ENCODE data around the gene SPSB1.

The SPSB1 gene

DNA sequence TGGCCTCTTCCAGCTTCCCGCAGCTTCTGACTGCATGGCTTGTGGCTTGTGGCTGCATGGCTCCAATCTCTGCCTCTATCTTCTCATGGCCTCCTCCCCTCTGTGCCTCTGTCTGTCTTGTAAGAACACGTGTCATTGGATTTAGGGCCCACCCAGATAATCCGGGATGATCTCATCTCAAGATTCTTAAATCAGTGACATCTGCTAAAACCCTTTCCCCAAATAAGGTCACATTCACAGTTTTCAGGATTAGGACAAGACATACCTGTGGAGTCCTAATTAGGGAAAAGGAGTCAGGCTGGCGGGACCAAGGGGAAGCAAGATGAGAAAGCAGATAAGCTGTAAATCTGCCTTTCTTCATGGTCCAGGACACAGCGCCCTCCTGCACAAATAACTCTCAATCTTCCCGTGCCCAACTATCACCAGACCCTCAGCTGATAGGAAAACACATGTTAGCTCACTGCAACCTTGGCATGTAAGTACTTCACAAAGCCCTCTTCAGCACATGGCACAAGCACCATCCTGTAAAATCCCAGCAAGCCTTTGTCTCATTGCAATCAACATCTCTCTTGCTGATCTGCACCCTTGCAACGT, 82.2 kb downstream of the SPSB1 start:
- TF ChIP-seq, protein P1, sequence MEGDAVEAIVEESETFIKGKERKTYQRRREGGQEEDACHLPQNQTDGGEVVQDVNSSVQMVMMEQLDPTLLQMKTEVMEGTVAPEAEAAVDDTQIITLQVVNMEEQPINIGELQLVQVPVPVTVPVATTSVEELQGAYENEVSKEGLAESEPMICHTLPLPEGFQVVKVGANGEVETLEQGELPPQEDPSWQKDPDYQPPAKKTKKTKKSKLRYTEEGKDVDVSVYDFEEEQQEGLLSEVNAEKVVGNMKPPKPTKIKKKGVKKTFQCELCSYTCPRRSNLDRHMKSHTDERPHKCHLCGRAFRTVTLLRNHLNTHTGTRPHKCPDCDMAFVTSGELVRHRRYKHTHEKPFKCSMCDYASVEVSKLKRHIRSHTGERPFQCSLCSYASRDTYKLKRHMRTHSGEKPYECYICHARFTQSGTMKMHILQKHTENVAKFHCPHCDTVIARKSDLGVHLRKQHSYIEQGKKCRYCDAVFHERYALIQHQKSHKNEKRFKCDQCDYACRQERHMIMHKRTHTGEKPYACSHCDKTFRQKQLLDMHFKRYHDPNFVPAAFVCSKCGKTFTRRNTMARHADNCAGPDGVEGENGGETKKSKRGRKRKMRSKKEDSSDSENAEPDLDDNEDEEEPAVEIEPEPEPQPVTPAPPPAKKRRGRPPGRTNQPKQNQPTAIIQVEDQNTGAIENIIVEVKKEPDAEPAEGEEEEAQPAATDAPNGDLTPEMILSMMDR (IDR thresholded peaks at IDR 0.05; ENCODE audit: low read depth, low read length) = no peak
- no peak for DNase-seq (ENCODE audit: low read depth, low spot score)
- in situ Hi-C loops (cut with HindIII; ENCODE audit: low sequenced_read_pairs) = no loop called here
- H3K4me3 ChIP-seq (ENCODE audit: low read depth, low read length) = no peak overlapping the region

DNA sequence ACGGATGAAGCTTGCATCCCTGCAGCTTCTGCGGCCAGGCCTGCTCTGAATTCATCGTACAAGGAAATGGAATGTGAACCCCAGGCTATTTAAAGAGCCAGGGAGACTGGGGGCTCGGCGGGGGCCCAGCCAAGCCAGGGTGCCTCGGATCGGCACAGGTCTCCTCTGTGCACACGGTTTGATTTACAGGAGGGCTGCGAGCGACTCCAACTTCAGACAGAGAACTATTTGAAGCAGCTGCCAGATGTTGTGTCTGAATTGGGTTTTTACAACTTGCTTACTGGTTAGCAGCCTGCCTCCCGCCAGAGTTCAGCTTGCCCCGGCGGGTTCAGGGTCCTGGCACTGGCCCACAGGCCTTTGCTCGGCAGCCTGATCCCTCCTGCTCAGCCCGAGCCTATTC, 83.2 kb downstream of the SPSB1 start:
- in situ Hi-C loops (cut with HindIII; ENCODE audit: low sequenced_read_pairs) = no loop called here
- TF ChIP-seq, protein P1 (IDR thresholded peaks at IDR 0.05; ENCODE audit: low read depth, low read length) = no peak
- DNase-seq (ENCODE audit: low read depth, low spot score) = peak; percentile 57
- H3K4me3 ChIP-seq (ENCODE audit: low read depth, low read length) = no peak overlapping the region

DNA sequence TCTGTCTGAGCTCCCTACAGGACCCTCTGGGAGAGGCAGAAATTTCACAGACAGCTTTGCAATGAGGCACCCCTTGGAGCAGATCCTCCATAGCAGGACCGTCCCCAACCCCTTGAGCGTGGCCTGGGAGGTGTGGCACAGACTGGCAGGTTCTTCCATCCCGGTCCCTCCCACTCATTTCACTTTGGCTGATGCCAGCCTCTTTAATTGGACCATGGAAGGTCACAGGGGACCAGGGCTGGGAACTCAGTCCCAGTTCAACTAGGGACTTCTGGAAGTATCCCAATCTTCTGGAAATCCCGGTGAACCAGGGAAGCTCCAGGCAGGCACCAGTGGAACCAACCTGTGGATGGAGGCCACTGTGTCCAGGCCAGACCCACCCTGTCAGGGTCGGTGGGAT, 83.7 kb downstream of the SPSB1 start:
- H3K4me3 ChIP-seq (ENCODE audit: low read depth, low read length) = no peak overlapping the region
- TF ChIP-seq, protein P1 (IDR thresholded peaks at IDR 0.05; ENCODE audit: low read depth, low read length) = no peak
- peak; percentile 22 for DNase-seq (ENCODE audit: low read depth, low spot score)
- in situ Hi-C loops (cut with HindIII; ENCODE audit: low sequenced_read_pairs) = no loop called here

GRCh38 chr1:9376886-9377333, 84.2 kb downstream of the SPSB1 start:
- in situ Hi-C loops (cut with HindIII; ENCODE audit: low sequenced_read_pairs) = no loop called here
- H3K4me3 ChIP-seq (ENCODE audit: low read depth, low read length) = no peak overlapping the region
- DNase-seq (ENCODE audit: low read depth, low spot score) = peak; percentile 70
- TF ChIP-seq, protein P1 (IDR thresholded peaks at IDR 0.05; ENCODE audit: low read depth, low read length) = no peak

DNA sequence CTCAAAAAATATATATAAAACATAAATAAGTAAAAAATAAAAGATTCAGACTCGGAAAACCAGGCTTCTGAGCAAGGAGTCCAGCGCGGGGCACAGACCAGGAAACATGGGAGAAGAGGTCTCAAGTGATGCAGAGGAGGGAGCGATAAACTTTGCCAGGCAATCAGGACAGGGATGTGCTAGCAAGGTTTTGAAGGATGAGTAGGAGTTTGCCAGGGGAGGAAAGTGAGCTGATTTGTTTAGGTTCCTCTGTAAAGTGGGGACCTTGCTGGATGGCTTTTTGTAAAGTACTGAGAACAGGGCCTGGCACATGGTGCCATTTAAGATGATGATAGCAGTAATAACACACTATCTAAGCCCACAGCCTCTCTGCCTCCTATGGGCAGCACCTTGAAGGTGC, 86.1 kb downstream of the SPSB1 start:
- no peak overlapping the region for H3K4me3 ChIP-seq (ENCODE audit: low read depth, low read length)
- no peak for DNase-seq (ENCODE audit: low read depth, low spot score)
- in situ Hi-C loops (cut with HindIII; ENCODE audit: low sequenced_read_pairs) = no loop called here
- TF ChIP-seq, protein P1 (IDR thresholded peaks at IDR 0.05; ENCODE audit: low read depth, low read length) = no peak

DNA sequence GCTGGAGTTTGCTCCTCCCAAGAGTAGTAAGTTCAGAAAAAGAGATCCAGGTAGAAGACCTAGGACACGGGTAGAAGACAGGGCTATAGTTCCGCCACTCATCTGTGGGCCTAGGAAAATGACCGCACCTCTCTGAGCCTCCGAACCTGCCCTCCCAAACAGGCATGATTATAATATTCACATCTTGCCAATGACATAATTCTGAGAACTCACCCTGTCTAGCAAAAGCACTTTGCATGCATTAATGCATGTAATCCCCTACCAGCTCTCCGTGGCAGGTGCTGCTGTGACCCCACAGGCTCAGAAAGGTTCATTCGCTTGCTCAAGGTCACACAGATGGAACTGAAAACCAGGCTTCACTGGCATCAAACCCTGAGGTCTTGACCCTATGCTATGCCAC, 88.0 kb downstream of the SPSB1 start:
- DNase-seq (ENCODE audit: low read depth, low spot score) = no peak
- in situ Hi-C loops (cut with HindIII; ENCODE audit: low sequenced_read_pairs) = no loop called here
- H3K4me3 ChIP-seq (ENCODE audit: low read depth, low read length) = no peak overlapping the region
- TF ChIP-seq, protein P1 (IDR thresholded peaks at IDR 0.05; ENCODE audit: low read depth, low read length) = no peak
